H1 (cell line): ENCODE results near the gene HES1. TPM values are rescaled to one million over a fixed set of nuclear protein-coding genes. Genes with fewer than 3 reads are reported as not detected.

Source experiments
- CTCF ChIA-PET: fragments of 300-600 bp; sonication (Branson Sonifier 250); formaldehyde crosslinking; loops from one replicate; lab custom pipeline; 2021; ENCODE audit not compliant: partially characterized antibody; lab: Charles Lee
- POLR2A ChIA-PET: fragments of 300-600 bp; sonication (Branson Sonifier 250); formaldehyde crosslinking; loops from one replicate; lab custom pipeline; 2021; ENCODE audit warnings: inconsistent platforms; ENCODE audit not compliant: partially characterized antibody; lab: Charles Lee
- DNase-seq, 2 experiments: peaks; one replicate each; pipeline versions ENCODE4 v3.0.0 to v3.0.0-alpha.2; 2010 to 2022; ENCODE audit warnings: low spot score in 2 of 2, low read depth in 1 of 2, mixed read lengths in 1 of 2
- FAIRE-seq: peaks from 2 replicates; lab custom pipeline; 2011; peaks lifted over from hg19 to GRCh38; lab: Jason Lieb, UNC
- H2AFZ ChIP-seq: 2 replicates; pipeline ENCODE4 v1.8.1; 2012; ENCODE audit warnings: low read length, inconsistent platforms
- H2AK5ac ChIP-seq: 2 replicates; pipeline ENCODE4 v1.6.1; 2013; ENCODE audit warnings: low read depth, low read length
- H2BK120ac ChIP-seq: replicated peaks from 2 replicates; pipeline ENCODE3; 2013; ENCODE audit warnings: low read depth, low read length, inconsistent platforms
- H2BK12ac ChIP-seq: 2 replicates; pipeline ENCODE4 v1.6.1; 2013; ENCODE audit warnings: low read depth, low read length
- H2BK15ac ChIP-seq: 2 replicates; pipeline ENCODE4 v1.6.1; 2013; ENCODE audit warnings: low read length
- H2BK20ac ChIP-seq: 2 replicates; pipeline ENCODE4 v1.6.1; 2013; ENCODE audit warnings: low read length
- H2BK5ac ChIP-seq: 2 replicates; pipeline ENCODE4 v1.6.1; 2013; ENCODE audit warnings: low read depth, low read length
- H3K14ac ChIP-seq: 2 replicates; pipeline ENCODE4 v1.6.1; 2013; ENCODE audit warnings: inconsistent platforms; ENCODE audit not compliant: insufficient read length
- H3K18ac ChIP-seq: 2 replicates; pipeline ENCODE4 v1.6.1; 2013; ENCODE audit warnings: low read length; ENCODE audit errors: extremely low read depth
- H3K23ac ChIP-seq: 2 replicates; pipeline ENCODE4 v1.6.1; 2013; ENCODE audit warnings: inconsistent platforms; ENCODE audit not compliant: insufficient read length
- H3K23me2 ChIP-seq: 2 replicates; pipeline ENCODE4 v1.6.1; 2013; ENCODE audit warnings: low read depth, low read length
- H3K27ac ChIP-seq: 2 replicates; pipeline ENCODE4 v1.6.1; 2011; ENCODE audit warnings: low read depth, low read length, inconsistent platforms
- H3K27me3 ChIP-seq, 4 experiments: replicated peaks in 1 of 4; 1 replicate in 1 of 4; 2 replicates in 3 of 4; pipeline versions ENCODE4 v1.6.1 to v1.8.1; 2011 to 2013; ENCODE audit warnings: low read length in 3 of 4, mild to moderate bottlenecking in 3 of 4, inconsistent platforms in 2 of 4, mixed read lengths in 2 of 4, moderate library complexity in 1 of 4; ENCODE audit not compliant: control insufficient read depth in 3 of 4, insufficient read depth in 3 of 4; ENCODE audit errors: extremely low read depth in 1 of 4
- H3K36me3 ChIP-seq, 4 experiments: 2 replicates each; pipeline versions ENCODE4 v1.6.1 to v1.8.1; 2011 to 2013; ENCODE audit warnings: mild to moderate bottlenecking in 4 of 4, low read length in 3 of 4, moderate library complexity in 2 of 4, control low read depth in 1 of 4, inconsistent platforms in 1 of 4; ENCODE audit not compliant: insufficient read depth in 4 of 4, control insufficient read depth in 2 of 4
- H3K4ac ChIP-seq: replicated peaks from 2 replicates; pipeline ENCODE3; 2013; ENCODE audit warnings: low read length, low read depth, mixed read lengths, inconsistent platforms; ENCODE audit not compliant: insufficient read length
- H3K4me1 ChIP-seq, 4 experiments: replicated peaks in 1 of 4; 1 replicate in 1 of 4; 2 replicates in 3 of 4; pipeline versions ENCODE4 v1.6.1 to v1.8.1; 2011 to 2013; ENCODE audit warnings: low read length in 3 of 4, inconsistent platforms in 2 of 4, mixed read lengths in 1 of 4; ENCODE audit not compliant: insufficient read depth in 4 of 4, control insufficient read depth in 3 of 4
- H3K4me2 ChIP-seq, 2 experiments: 2 replicates each; pipeline versions ENCODE4 v1.6.1 to v1.8.1; 2011 to 2013; ENCODE audit warnings: low read depth in 2 of 2, low read length in 2 of 2, control low read depth in 1 of 2, inconsistent platforms in 1 of 2, mild to moderate bottlenecking in 1 of 2; ENCODE audit not compliant: insufficient read depth in 1 of 2
- H3K4me3 ChIP-seq, 4 experiments: fragments of 200-600, 300-600 bp in 1 of 4; sonication (generic), shearing (Covaris generic), sonication (Bioruptor Twin) in 1 of 4; 2 replicates each; pipeline versions ENCODE4 v1.5.1 to v1.8.1; 2011 to 2016; ENCODE audit warnings: low read length in 4 of 4, low read depth in 3 of 4, control low read depth in 2 of 4, inconsistent platforms in 2 of 4, mild to moderate bottlenecking in 2 of 4, mixed read lengths in 1 of 4, moderate library complexity in 1 of 4; ENCODE audit not compliant: insufficient read depth in 2 of 4; ENCODE audit errors: extremely low read depth in 1 of 4
- H3K56ac ChIP-seq: replicated peaks from 2 replicates; pipeline ENCODE3; 2013; ENCODE audit warnings: low read depth, mild to moderate bottlenecking, mixed read lengths, low read length, inconsistent platforms; ENCODE audit not compliant: insufficient read length
- H3K79me1 ChIP-seq: 2 replicates; pipeline ENCODE4 v1.6.1; 2013; ENCODE audit warnings: low read depth, low read length, control low read depth
- H3K79me2 ChIP-seq, 2 experiments: 2 replicates each; pipeline versions ENCODE4 v1.6.1 to v1.8.1; 2012 to 2013; ENCODE audit warnings: low read length in 2 of 2, mild to moderate bottlenecking in 2 of 2, inconsistent platforms in 1 of 2; ENCODE audit not compliant: insufficient read depth in 2 of 2, control insufficient read depth in 1 of 2
- H3K9ac ChIP-seq, 4 experiments: replicated peaks in 1 of 4; 1 replicate in 1 of 4; 2 replicates in 3 of 4; pipeline versions ENCODE4 v1.6.1 to v1.8.1; 2011 to 2013; ENCODE audit warnings: low read depth in 3 of 4, low read length in 3 of 4, control low read depth in 2 of 4, mild to moderate bottlenecking in 2 of 4, moderate library complexity in 2 of 4, inconsistent platforms in 1 of 4; ENCODE audit errors: extremely low read depth in 1 of 4
- H3K9me3 ChIP-seq, 2 experiments: 2 replicates each; pipeline versions ENCODE4 v1.6.1 to v1.8.1; 2012 to 2013; ENCODE audit warnings: mild to moderate bottlenecking in 2 of 2, moderate library complexity in 2 of 2, control low read depth in 1 of 2, inconsistent platforms in 1 of 2, low read depth in 1 of 2, low read length in 1 of 2, mixed read lengths in 1 of 2; ENCODE audit not compliant: insufficient read depth in 2 of 2
- H4K20me1 ChIP-seq, 2 experiments: replicated peaks in 1 of 2; 2 replicates each; pipeline versions ENCODE3 to v1.8.1; 2011 to 2013; ENCODE audit warnings: inconsistent platforms in 2 of 2, low read length in 2 of 2, mild to moderate bottlenecking in 1 of 2; ENCODE audit not compliant: insufficient read depth in 2 of 2, control insufficient read depth in 1 of 2
- H4K5ac ChIP-seq: 2 replicates; pipeline ENCODE4 v1.6.1; 2013; ENCODE audit warnings: low read length, low read depth, mixed read lengths, inconsistent platforms; ENCODE audit not compliant: insufficient read length
- H4K8ac ChIP-seq: 2 replicates; pipeline ENCODE4 v1.8.0; 2013; ENCODE audit warnings: mild to moderate bottlenecking, moderate library complexity, low read length, inconsistent platforms; ENCODE audit not compliant: insufficient read depth; ENCODE audit errors: extremely low read depth
- H4K91ac ChIP-seq: replicated peaks from 2 replicates; pipeline ENCODE3; 2013; ENCODE audit warnings: low read length, mixed read lengths, inconsistent platforms; ENCODE audit not compliant: insufficient read length
- BRCA1 ChIP-seq: IDR thresholded peaks from 2 replicates; pipeline ENCODE4 v1.6.1; 2012; ENCODE audit warnings: low read depth, low read length, improper control_type of control experiment
- WGBS, 2 experiments: shearing (Covaris generic) in 1 of 2; methylation state at CpG; one replicate each; pipeline versions ENCODE4 v1.1.6 to v1.1.7; 2013 to 2015; ENCODE audit warnings: low lambda C conversion rate in 2 of 2, mixed read lengths in 2 of 2, inconsistent platforms in 1 of 2, low coverage in 1 of 2, missing lambda C conversion rate in 1 of 2; ENCODE audit not compliant: insufficient replicate concordance in 2 of 2, insufficient coverage in 1 of 2, insufficient read length in 1 of 2; ENCODE audit errors: extremely low coverage in 1 of 2, missing lambda C conversion rate in 1 of 2; 5-methylcytosine and 5-hydroxymethylcytosine counted together
- polyA plus RNA-seq, 7 experiments: library from polyadenylated mRNA; depleted of rRNA in 3 of 7; stranded (reverse) in 5 of 7; unstranded in 2 of 7; fragments of >200 nt in 5 of 7; fragments of 200-250 nt in 2 of 7; gene quantifications; 1 replicate in 5 of 7; 2 replicates in 1 of 7; 4 replicates in 1 of 7; pipeline versions ENCODE4 v1.2.1 to v1.2.3, GENCODE V29; 2011 to 2013; ENCODE audit warnings: missing spikeins in 2 of 7, mixed read lengths in 2 of 7
- total RNA-seq: library from RNA; stranded (reverse); fragmentation: NEBNext Ultra II Directional; extraction: Animal tissue kit (Norgen Biotek cat#: 25700); gene quantifications from 2 replicates; pipeline ENCODE4 v1.2.1, GENCODE V29; 2021
- TF ChIP-seq, protein P1 (sequence below): IDR thresholded peaks from 2 replicates; pipeline ENCODE4 v1.6.1; 2012; ENCODE audit warnings: inconsistent platforms

The HES1 gene
- total and polyA plus RNA-seq, 2 of the 8 experiments (the other 6 are each of a cell fraction or from before 2014, with no cell fraction given), result 7.9 to 12.9 TPM

DNA sequence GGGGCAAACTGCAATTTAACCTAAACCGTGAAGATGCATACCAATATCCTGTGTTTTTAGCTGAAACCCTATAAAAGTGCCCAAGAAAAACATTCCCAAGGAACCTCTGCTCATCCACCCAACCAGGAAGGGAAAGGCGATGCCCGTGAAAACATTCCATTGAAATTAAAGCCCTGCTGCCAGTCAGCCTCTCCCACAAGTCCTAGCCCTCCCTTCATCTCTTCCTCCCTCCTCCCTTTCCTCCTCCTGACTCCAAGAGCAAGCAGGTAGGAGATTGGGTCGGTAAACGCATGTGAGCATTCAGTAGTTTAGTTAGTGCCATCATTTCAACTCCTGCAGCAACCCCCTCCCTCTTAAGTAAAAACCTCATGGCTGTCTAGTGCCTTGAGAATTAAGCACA lies 27.7 kb downstream of the HES1 start:
- Histone ChIP-seq H3K36me3 (no peaks in the 10 kb centered on the region), H3K4me2 (no peak overlapping the region), H2BK12ac (no peak overlapping the region), H3K4me3 (no peak overlapping the region), H4K5ac (no peak overlapping the region), H2BK5ac (no peak overlapping the region), H3K56ac (no peak overlapping the region), H4K8ac (no peak overlapping the region), H2BK120ac (no peak overlapping the region), H3K4me1 (peaks cover 0 to 15% (median 6%) of the 10 kb centered on the region in 4 experiments; a peak in 6 of 7 replicates), H3K14ac (no peak overlapping the region), H3K23ac (no peak overlapping the region), H3K18ac (no peak overlapping the region), H3K79me1 (no peaks in the 10 kb centered on the region), H4K91ac (no peak overlapping the region), H3K23me2 (no peaks in the 10 kb centered on the region; the same call in 1 of the 2 replicates), H3K9me3 (no peaks in the 10 kb centered on the region), H3K79me2 (no peaks in the 10 kb centered on the region), H2BK20ac (no peak overlapping the region), H2AFZ (no peak overlapping the region)
- WGBS, 2 experiments, result 61% methylated on average over 5 of the region's 5 CpGs; no CpG with 5 or more reads in 1 of the 2 experiments
- POLR2A ChIA-PET, result interaction anchor here (1.3 kb wide), 1 partner anchor 20 kb away, joined by 4 read pairs; no protein-coding TSS in a partner anchor
- FAIRE-seq, result peak; percentile 73
- DNase-seq, result no peak
- CTCF ChIA-PET, result interaction anchor here (1.6 to 5.0 kb wide), 2 partner anchors 153 to 383 kb away, joined by 7 to 24 read pairs; no protein-coding TSS in a partner anchor
- TF ChIP-seq, protein P1, sequence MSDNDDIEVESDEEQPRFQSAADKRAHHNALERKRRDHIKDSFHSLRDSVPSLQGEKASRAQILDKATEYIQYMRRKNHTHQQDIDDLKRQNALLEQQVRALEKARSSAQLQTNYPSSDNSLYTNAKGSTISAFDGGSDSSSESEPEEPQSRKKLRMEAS, result no peak
- TF ChIP-seq BRCA1, result no peak
- TF ChIP-seq, all 59 proteins: peak for 0
- H3K4ac ChIP-seq, result no peak overlapping the region
- no peak overlapping the region for H3K9ac ChIP-seq
- H3K27me3 ChIP-seq, result no peaks in the 10 kb centered on the region; a peak in 1 of 7 replicates
- H2AK5ac ChIP-seq, result no peak overlapping the region
- H2BK15ac ChIP-seq, result no peak overlapping the region
- no peaks in the 10 kb centered on the region for H4K20me1 ChIP-seq
- H3K27ac ChIP-seq, result no peak overlapping the region
